ENCODE data around the gene RAD51B.
"Not testable (repeated sequence)": the region's sequence is repeated elsewhere in the genome, so short reads cannot be mapped to it uniquely, and the experiment has no call there.

The RAD51B gene

GRCh38 chr14:68420350-68420749 lies 600.8 kb downstream of the RAD51B start:
- DNase-seq = no peak

GRCh38 chr14:68421116-68421515 lies 601.5 kb downstream of the RAD51B start:
- no peak for DNase-seq

GRCh38 chr14:68423686-68424085 lies 604.1 kb downstream of the RAD51B start:
- DNase-seq = no peak

DNA sequence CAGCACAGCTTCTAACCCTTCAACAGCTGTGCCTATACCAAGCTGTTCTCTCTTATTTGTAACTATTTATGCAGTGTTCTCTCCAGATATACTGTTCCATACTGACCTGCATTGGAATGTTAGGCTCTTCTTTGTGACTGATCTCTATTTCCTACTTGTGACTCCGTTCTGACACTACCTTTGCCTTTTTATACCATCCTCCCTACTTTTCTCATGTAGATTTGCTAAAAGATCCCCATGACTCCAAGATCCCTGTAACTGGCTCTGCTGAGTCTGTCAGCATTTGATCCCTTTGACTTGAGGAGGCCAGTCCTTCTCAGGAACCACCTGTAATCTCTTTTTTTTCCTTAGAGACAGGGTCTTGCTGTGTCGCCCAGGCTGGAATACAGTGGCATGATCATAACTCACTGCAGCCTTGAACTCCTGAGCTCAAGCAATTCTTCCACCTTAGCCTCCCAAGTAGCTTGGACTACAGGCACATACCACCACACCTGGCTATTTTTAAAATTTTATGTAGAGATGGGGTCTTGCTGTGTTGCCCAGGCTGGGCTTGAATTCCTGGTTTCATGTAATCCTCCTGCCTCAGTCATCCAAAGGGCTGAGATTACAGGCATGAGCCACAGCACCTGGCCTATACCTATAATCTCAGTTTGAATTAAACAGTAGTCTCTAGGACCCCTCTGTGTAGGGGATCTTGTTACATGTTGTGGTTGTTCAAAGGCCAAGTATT lies 605.0 kb downstream of the RAD51B start:
- no peak for DNase-seq

- DNase-seq = no peak
These were observed 607.3 kb downstream of the RAD51B start for GRCh38 chr14:68426661-68427549.

DNA sequence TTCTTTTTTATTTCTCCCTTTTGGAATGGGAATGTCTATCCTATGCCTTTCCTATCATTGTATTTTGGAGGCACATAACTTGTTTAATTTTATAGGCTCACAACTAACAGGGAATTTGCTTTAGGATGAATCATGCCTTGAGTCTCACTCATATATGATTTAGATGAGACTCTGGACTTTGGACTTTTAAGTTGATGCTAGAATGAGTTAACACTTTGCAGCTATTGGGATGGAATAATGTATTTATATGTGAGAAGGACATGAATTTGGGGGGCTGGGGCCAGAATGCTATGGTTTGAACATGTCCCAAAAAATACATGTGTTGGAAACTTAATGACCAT lies 607.9 kb downstream of the RAD51B start:
- DNase-seq = no peak

- not testable (repeated sequence) for DNase-seq
These were observed 609.3 kb downstream of the RAD51B start for GRCh38 chr14:68428900-68429299.

- not testable (repeated sequence) for DNase-seq
These were observed 614.6 kb downstream of the RAD51B start for GRCh38 chr14:68434173-68434572.

DNA sequence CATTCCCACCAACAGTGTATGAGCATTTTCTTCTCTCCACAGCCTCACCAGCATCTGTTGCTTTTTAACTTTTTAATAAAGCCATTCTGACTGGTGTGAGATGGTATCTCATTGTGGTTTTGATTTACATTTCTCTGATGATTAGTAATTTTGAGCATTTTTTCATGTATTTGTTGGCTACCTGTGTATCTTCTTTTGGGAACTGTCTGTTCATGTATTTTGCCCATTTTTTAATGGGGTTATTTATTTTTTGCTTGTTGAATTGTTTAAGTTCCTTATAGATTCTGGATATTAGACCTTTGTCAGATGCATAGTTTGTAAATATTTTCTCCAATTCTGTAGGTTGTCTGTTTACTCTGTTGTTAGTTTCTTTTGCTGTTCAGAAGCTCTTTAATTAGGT lies 616.1 kb downstream of the RAD51B start:
- not testable (repeated sequence) for DNase-seq

GRCh38 chr14:68439676-68440075 lies 620.1 kb downstream of the RAD51B start:
- no peak for DNase-seq

GRCh38 chr14:68440820-68441219 lies 621.2 kb downstream of the RAD51B start:
- DNase-seq = peak; percentile 70

DNA sequence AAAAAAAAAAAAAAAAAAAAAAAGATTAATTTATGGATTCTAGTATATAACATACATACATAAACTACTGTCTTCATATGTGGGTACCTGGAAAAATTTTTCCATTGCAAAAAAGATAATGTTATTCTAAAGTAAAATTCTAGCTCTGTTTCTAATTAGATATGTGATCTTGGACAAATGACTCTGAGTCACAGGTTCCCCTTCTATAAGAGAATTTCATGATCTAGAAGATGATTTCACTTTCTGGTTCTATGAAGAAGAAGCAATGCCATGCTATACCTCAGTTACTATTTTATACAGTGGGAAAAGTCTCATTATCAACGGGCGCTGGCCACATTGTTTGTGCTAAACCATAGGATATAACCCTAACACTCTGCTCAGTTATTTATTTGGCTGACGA lies 622.0 kb downstream of the RAD51B start:
- DNase-seq = peak; percentile 46

DNA sequence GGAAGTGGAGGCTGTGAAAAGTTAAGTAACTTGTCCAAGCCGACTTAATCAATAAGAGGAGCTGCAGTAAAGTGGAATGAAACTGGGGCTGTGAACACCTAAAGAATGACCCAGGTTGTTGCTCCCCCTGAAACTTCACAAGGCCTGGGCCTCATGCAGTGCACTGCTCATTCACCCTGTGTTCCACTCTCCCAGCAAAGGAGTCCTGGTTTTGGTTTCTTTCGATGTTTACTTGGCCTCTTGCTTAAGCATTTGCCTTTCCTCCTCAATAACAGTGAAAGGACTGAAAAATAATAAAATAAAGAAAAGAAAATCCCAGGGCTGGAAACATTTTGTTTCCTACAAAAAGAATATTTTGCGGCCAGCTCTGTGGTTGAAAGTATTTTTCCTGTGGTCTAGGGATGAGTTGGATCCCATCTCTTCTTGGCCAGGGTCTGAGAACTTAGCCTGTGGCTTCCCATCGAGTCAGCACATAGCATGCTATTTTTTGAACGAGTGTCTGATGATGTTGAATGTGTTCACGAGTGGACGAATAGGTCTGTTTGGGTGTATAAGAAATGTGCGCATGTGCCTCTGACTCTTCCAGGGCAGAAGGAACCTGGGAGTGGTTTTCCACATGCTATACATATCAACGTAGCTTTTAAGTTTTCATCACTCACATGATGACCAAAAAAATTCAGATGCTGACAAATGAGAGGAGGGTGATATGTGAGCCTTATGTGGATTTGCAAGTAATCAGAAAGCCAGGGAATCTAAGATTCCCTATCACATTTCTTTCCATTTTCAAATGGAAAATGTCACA lies 623.5 kb downstream of the RAD51B start:
- peak; percentile 90 for DNase-seq

DNA sequence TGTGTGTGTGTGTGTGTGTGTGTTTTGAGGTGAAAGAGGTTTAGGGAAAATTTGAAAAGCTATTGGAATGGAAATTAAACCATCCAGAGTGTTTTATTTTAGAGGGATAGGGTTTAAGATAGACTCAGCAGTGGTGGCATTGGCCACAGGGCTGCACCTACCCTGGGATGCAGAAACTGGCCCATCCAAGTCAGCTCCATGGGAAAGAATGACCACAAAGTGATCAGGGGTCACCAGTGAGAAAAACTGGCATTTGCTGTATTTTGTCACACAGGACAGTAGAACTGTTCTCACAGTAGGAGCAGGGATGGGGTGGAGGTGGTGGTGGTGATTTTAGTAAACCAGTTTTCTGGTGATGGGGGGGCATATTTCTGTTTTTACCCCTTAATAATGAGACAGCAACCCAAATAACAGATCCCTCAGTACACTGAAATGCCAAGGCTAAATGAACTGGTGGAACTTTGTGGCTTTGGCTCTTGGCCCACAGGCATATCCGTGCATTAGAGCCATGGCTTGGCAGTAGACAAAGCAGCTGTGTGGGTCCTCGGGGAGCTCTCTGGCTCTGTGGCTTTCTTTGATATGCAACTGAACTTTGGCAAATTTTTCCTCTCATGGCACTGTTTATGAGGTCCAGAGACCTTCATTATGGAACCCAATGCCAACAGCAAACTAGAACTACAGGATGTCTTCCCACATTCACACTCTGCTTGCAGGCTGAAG lies 625.0 kb downstream of the RAD51B start:
- DNase-seq = peak; percentile 66

GRCh38 chr14:68446243-68447040 lies 626.9 kb downstream of the RAD51B start:
- DNase-seq = no peak

GRCh38 chr14:68447581-68448251 lies 628.1 kb downstream of the RAD51B start:
- DNase-seq = no peak

- no peak for DNase-seq
These were observed 628.8 kb downstream of the RAD51B start for GRCh38 chr14:68448252-68448902.

DNA sequence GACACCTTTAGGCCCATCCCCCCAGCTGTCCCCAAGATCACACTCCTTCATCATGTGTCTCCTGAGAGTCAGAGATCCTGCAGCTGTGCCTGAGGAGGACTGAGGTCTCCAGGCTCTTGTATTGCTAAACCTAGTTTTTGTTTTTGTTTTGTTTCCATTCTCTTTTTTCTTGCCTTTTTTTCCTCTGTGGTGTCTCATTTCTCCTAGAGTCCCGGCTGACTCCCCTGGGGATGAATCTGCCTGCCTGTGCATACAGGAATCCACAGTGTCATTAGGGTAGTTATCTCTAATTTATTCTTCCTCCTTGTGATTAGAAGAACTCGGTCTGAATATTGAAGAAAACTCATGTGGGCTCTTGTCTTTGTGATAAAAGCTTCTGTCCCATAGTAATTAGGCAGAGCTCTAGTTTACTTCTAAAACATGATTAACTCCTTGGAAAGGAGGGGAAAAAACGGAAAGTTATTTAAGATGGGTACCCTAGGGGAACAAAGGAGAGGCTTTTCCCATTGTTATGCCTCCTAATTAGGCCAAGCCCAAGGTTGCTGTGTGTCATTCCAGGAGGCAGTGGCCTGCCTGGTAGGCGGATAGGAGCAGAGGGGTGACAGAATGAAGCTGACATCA lies 630.1 kb downstream of the RAD51B start:
- DNase-seq = no peak

GRCh38 chr14:68450391-68451120 lies 631.0 kb downstream of the RAD51B start:
- no peak for DNase-seq
